HCT116 (cell line): Measurements from ENCODE around the gene FGF3. TPM values are rescaled to one million over a fixed set of nuclear protein-coding genes. Genes with fewer than 3 reads are reported as not detected.

ENCODE experiments used
- ATAC-seq: fragments of 200-7000 bp; cut with Tn5 transposase; 2 replicates; pipeline ENCODE4 v1.9.1; 2020; ENCODE audit warnings: mild to moderate bottlenecking, moderate library complexity
- BruUV-seq: library from RNA; stranded (reverse); fragments of 400-500 nt; replicated peaks from 2 replicates; lab custom pipeline; 2021; lab: Mats Ljungman, UMichigan
- CTCF ChIA-PET: fragments of 300-600 bp; sonication (Branson Sonifier 250); formaldehyde crosslinking; loops from one replicate; lab custom pipeline; 2021; ENCODE audit warnings: antibody characterized with exemption; lab: Charles Lee
- POLR2A ChIA-PET: fragments of 300-600, 350-600 bp; sonication (Branson Sonifier 250); formaldehyde crosslinking; loops from one replicate; lab custom pipeline; 2021; ENCODE audit warnings: antibody characterized with exemption; lab: Charles Lee
- RAD21 ChIA-PET, 2 experiments: fragments of 300-600 bp; sonication (Branson Sonifier 250); formaldehyde crosslinking; loops; one replicate each; lab custom pipeline; 2023; ENCODE audit warnings: low total read pairs in 2 of 2; ENCODE audit not compliant: uncharacterized antibody in 2 of 2, unreplicated experiment in 2 of 2, low non-redundant PET in 1 of 2; lab: Charles Lee
- DNase-seq: peaks from one replicate; pipeline ENCODE4 v3.0.0-alpha.2; 2010; ENCODE audit warnings: low read depth, low spot score
- H2AFZ ChIP-seq: fragments of 200-600 bp; shearing (Covaris generic), sonication (generic); 2 replicates; pipeline ENCODE4 v1.6.1; 2017; ENCODE audit warnings: low read depth, mixed run types, mixed read lengths, antibody characterized with exemption, low read length; ENCODE audit not compliant: poor library complexity, severe bottlenecking
- H3K27ac ChIP-seq: 2 replicates; pipeline ENCODE4 v1.5.1; 2012; ENCODE audit warnings: low read depth, low read length
- H3K27me3 ChIP-seq: fragments of 200-600 bp; sonication (generic); 2 replicates; pipeline ENCODE4 v1.6.1; 2016; ENCODE audit warnings: mixed run types, low read length, mixed read lengths; ENCODE audit not compliant: insufficient read depth
- H3K36me3 ChIP-seq, 2 experiments: fragments of 200-500 bp in 1 of 2; fragments of 200-600 bp in 1 of 2; sonication (Bioruptor generic) in 1 of 2; sonication (generic) in 1 of 2; 2 replicates each; pipeline versions ENCODE4 v1.5.1 to v1.6.1; 2014 to 2016; ENCODE audit warnings: low read length in 2 of 2, inconsistent platforms in 1 of 2, mixed read lengths in 1 of 2, mixed run types in 1 of 2; ENCODE audit not compliant: insufficient read depth in 2 of 2, control insufficient read depth in 1 of 2
- H3K4me1 ChIP-seq, 2 experiments: fragments of 200-600 bp in 1 of 2; sonication (generic) in 1 of 2; 2 replicates each; pipeline versions ENCODE4 v1.5.1 to v1.6.1; 2012 to 2017; ENCODE audit warnings: low read length in 2 of 2, inconsistent platforms in 1 of 2, mild to moderate bottlenecking in 1 of 2, mixed read lengths in 1 of 2, mixed run types in 1 of 2, moderate library complexity in 1 of 2; ENCODE audit not compliant: insufficient read depth in 2 of 2, control insufficient read depth in 1 of 2
- H3K4me2 ChIP-seq: fragments of 200-600 bp; sonication (generic); 2 replicates; pipeline ENCODE4 v1.6.1; 2017; ENCODE audit warnings: mixed run types, low read length, mixed read lengths
- H3K4me3 ChIP-seq, 2 experiments: fragments of 200-600 bp in 1 of 2; sonication (generic) in 1 of 2; replicated peaks in 1 of 2; 2 replicates each; pipeline ENCODE4 v1.5.1; 2011 to 2016; ENCODE audit warnings: low read length in 2 of 2, control low read depth in 1 of 2, low read depth in 1 of 2, mild to moderate bottlenecking in 1 of 2, mixed read lengths in 1 of 2, mixed run types in 1 of 2
- H3K79me2 ChIP-seq: fragments of 200-600 bp; sonication (generic); 2 replicates; pipeline ENCODE4 v1.6.1; 2017; ENCODE audit warnings: mild to moderate bottlenecking, mixed run types, low read length, moderate library complexity, mixed read lengths; ENCODE audit not compliant: insufficient read depth
- H3K9ac ChIP-seq: fragments of 200-600 bp; sonication (generic); 2 replicates; pipeline ENCODE4 v1.6.1; 2016; ENCODE audit warnings: low read length, mixed read lengths
- H3K9me2 ChIP-seq: fragments of 200-600 bp; sonication (generic), shearing (Covaris generic); 2 replicates; pipeline ENCODE4 v1.6.1; 2017; ENCODE audit warnings: mixed run types, mild to moderate bottlenecking, moderate library complexity; ENCODE audit not compliant: insufficient read depth
- H3K9me3 ChIP-seq, 2 experiments: fragments of 200-500 bp in 1 of 2; fragments of 200-600 bp in 1 of 2; sonication (Bioruptor generic) in 1 of 2; sonication (generic) in 1 of 2; 2 replicates each; pipeline ENCODE4 v1.6.1; 2014 to 2017; ENCODE audit warnings: low read length in 2 of 2, mixed read lengths in 2 of 2, inconsistent platforms in 1 of 2, low read depth in 1 of 2, mild to moderate bottlenecking in 1 of 2, mixed run types in 1 of 2, moderate library complexity in 1 of 2; ENCODE audit not compliant: control insufficient read depth in 1 of 2, insufficient read depth in 1 of 2
- H4K20me1 ChIP-seq: fragments of 200-600 bp; sonication (generic), shearing (Covaris generic); 2 replicates; pipeline ENCODE4 v1.6.1; 2017; ENCODE audit warnings: mixed run types, mild to moderate bottlenecking, moderate library complexity; ENCODE audit not compliant: insufficient read depth
- EGR1 ChIP-seq: IDR thresholded peaks from 2 replicates; pipeline ENCODE4 v1.6.1; 2012; ENCODE audit warnings: low read depth
- EZH2phosphoT487 ChIP-seq: fragments of 200-600 bp; IDR thresholded peaks from 2 replicates; pipeline ENCODE4 v1.6.1; 2018; ENCODE audit warnings: antibody characterized with exemption, borderline replicate concordance
- JUND ChIP-seq: IDR thresholded peaks from 2 replicates; pipeline ENCODE4 v1.6.1; 2012
- MAX ChIP-seq: IDR thresholded peaks from 2 replicates; pipeline ENCODE4 v1.6.1; 2012
- RAD21 ChIP-seq: IDR thresholded peaks from 2 replicates; pipeline ENCODE4 v1.6.1; 2012; ENCODE audit warnings: low read depth, mild to moderate bottlenecking
- SIN3A ChIP-seq: IDR thresholded peaks from 2 replicates; pipeline ENCODE4 v1.6.1; 2012; ENCODE audit warnings: low read depth
- SP1 ChIP-seq: IDR thresholded peaks from 2 replicates; pipeline ENCODE4 v1.6.1; 2012; ENCODE audit warnings: low read depth
- TCF7L2 ChIP-seq: IDR thresholded peaks from 2 replicates; pipeline ENCODE4 v1.7.0; 2011; ENCODE audit warnings: borderline replicate concordance, inconsistent platforms; ENCODE audit not compliant: insufficient read depth, insufficient read length; ENCODE audit errors: extremely low read depth
- ZBTB33 ChIP-seq: IDR thresholded peaks from 2 replicates; pipeline ENCODE4 v1.6.1; 2011; ENCODE audit warnings: mild to moderate bottlenecking, low read length, moderate library complexity; ENCODE audit not compliant: insufficient replicate concordance; ENCODE audit errors: extremely low read depth
- ZFX ChIP-seq: fragments of 450-650 bp; IDR thresholded peaks from 2 replicates; pipeline ENCODE4 v1.6.1; 2017
- intact Hi-C: fragments of 100-400 bp; cut with micrococcal nuclease; formaldehyde crosslinking; loops from 2 replicates; pipeline ENCODE4 v1.10.0; 2022
- total RNA-seq: library from RNA; stranded (reverse); gene quantifications from one replicate; pipeline ENCODE4 v1.2.1, GENCODE V29; 2021; ENCODE audit not compliant: unreplicated experiment
- TF ChIP-seq, protein P1 (sequence below), 3 experiments: fragments of 200-600 bp in 1 of 3; sonication (generic) in 1 of 3; IDR thresholded peaks in 2 of 3; conservative IDR thresholded peaks in 1 of 3; 2 replicates each; pipeline ENCODE4 v1.5.1; 2012 to 2017; ENCODE audit warnings: low read depth in 2 of 3, low read length in 2 of 3, antibody characterized with exemption in 1 of 3, borderline replicate concordance in 1 of 3, control low read depth in 1 of 3, mild to moderate bottlenecking in 1 of 3, mixed read lengths in 1 of 3, mixed run types in 1 of 3, moderate library complexity in 1 of 3; ENCODE audit not compliant: insufficient read depth in 1 of 3

The FGF3 gene
- total RNA-seq, 1 experiment from 2014 or later = not detected

DNA sequence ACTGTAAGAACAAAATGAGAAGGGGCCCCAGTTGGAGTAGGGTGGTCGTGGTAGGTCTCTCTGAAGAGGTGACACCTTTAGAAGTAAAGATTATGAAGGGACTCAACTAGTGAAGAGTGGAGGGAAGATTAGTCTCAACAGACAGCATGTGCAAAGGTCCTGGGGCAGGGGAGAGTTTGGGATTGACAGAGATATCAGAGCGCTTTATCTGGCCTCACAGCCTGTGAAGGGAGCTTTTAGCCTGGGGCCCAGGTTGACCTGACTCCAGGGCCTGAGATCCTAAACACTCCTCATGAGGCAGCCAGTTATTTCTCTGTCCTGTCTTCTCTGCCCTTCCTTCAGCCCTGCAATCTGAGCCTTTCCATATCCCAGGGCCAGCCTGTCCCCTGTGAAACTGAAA, 16.2 kb downstream of the FGF3 start:
- Histone ChIP-seq H3K9ac (no peak overlapping the region), H3K79me2 (no peaks in the 10 kb centered on the region), H2AFZ (no peak overlapping the region), H3K4me1 (peaks cover 2 to 27% of the 10 kb centered on the region in 2 experiments; a peak in 3 of 4 replicates), H3K9me3 (no peaks in the 10 kb centered on the region), H3K27ac (no peak overlapping the region), H3K4me3 (no peak overlapping the region), H4K20me1 (no peaks in the 10 kb centered on the region), H3K9me2 (no peaks in the 10 kb centered on the region), H3K4me2 (no peak overlapping the region), H3K36me3 (no peaks in the 10 kb centered on the region), H3K27me3 (no peaks in the 10 kb centered on the region)
- ChIA-PET RAD21 (no interaction called here), POLR2A (no interaction called here), CTCF (no interaction called here)
- no peak for DNase-seq
- ATAC-seq = no peak
- intact Hi-C loops = loop anchor here (5.0 kb wide), 1 partner anchor 86 kb away; no protein-coding TSS in a partner anchor
- BruUV-seq = no TSS peak
- TF ChIP-seq, protein P1, sequence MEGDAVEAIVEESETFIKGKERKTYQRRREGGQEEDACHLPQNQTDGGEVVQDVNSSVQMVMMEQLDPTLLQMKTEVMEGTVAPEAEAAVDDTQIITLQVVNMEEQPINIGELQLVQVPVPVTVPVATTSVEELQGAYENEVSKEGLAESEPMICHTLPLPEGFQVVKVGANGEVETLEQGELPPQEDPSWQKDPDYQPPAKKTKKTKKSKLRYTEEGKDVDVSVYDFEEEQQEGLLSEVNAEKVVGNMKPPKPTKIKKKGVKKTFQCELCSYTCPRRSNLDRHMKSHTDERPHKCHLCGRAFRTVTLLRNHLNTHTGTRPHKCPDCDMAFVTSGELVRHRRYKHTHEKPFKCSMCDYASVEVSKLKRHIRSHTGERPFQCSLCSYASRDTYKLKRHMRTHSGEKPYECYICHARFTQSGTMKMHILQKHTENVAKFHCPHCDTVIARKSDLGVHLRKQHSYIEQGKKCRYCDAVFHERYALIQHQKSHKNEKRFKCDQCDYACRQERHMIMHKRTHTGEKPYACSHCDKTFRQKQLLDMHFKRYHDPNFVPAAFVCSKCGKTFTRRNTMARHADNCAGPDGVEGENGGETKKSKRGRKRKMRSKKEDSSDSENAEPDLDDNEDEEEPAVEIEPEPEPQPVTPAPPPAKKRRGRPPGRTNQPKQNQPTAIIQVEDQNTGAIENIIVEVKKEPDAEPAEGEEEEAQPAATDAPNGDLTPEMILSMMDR (IDR thresholded peaks at IDR 0.05 in 2 of 3, conservative IDR thresholded peaks at IDR 0.05 in 1 of 3; ENCODE audit: borderline replicate concordance in 1 of 3, insufficient read depth in 1 of 3, low read depth in 2 of 3, low read length in 2 of 3) = no peak
- no peak for TF ChIP-seq RAD21
- no peak for TF ChIP-seq SP1
- TF ChIP-seq, all 23 proteins: peak for 0

- ChIA-PET CTCF (no interaction called here), POLR2A (no interaction called here), RAD21 (no interaction called here)
- H3K4me3 ChIP-seq = no peak overlapping the region
- no peak overlapping the region for H2AFZ ChIP-seq
- H3K79me2 ChIP-seq = no peaks in the 10 kb centered on the region
- no peak overlapping the region for H3K27ac ChIP-seq
- intact Hi-C loops = loop anchor here (5.0 kb wide), 1 partner anchor 85 kb away; no protein-coding TSS in a partner anchor
- no peaks in the 10 kb centered on the region for H3K36me3 ChIP-seq
- H3K4me1 ChIP-seq = peaks cover 2 to 27% of the 10 kb centered on the region in 2 experiments; a peak in 3 of 4 replicates
- BruUV-seq = no TSS peak
- no peaks in the 10 kb centered on the region for H3K9me3 ChIP-seq
- no peak for ATAC-seq
- H3K9me2 ChIP-seq = no peaks in the 10 kb centered on the region
- no peaks in the 10 kb centered on the region for H4K20me1 ChIP-seq
- no peaks in the 10 kb centered on the region for H3K27me3 ChIP-seq
- no peak overlapping the region for H3K9ac ChIP-seq
- DNase-seq = no peak
- H3K4me2 ChIP-seq = no peak overlapping the region
- TF ChIP-seq SP1 (no peak), RAD21 (no peak), ZFX (no peak), ZBTB33 (no peak), JUND (no peak), MAX (no peak), SIN3A (no peak), TCF7L2 (no peak), EGR1 (no peak), EZH2phosphoT487 (no peak)
- TF ChIP-seq, protein P1 (IDR thresholded peaks at IDR 0.05 in 2 of 3, conservative IDR thresholded peaks at IDR 0.05 in 1 of 3; ENCODE audit: borderline replicate concordance in 1 of 3, insufficient read depth in 1 of 3, low read depth in 2 of 3, low read length in 2 of 3) = no peak
These were observed 16.6 kb downstream of the FGF3 start for GRCh38 chr11:69802590-69802989.
